HepG2 (cell line): ENCODE data around the gene SCN2A. TPM values are rescaled to one million over a fixed set of nuclear protein-coding genes. Genes with fewer than 3 reads are reported as not detected.

ENCODE experiments used
- ATAC-seq: fragments of 200-7000 bp; cut with Tn5 transposase; 3 replicates; pipeline ENCODE4 v1.9.1; 2020; ENCODE audit warnings: mild to moderate bottlenecking, moderate library complexity
- BruUV-seq: library from RNA; stranded (reverse); fragments of 400-500 nt; replicated peaks from 2 replicates; lab custom pipeline; 2021; lab: Mats Ljungman, UMichigan
- CTCF ChIA-PET: fragments of 300-600 bp; formaldehyde crosslinking; extraction: SDS; loops from one replicate; lab custom pipeline; 2021; ENCODE audit warnings: low total read pairs, inconsistent platforms, low intra/inter-chr PET ratio; lab: Yijun Ruan, JAX
- POLR2A ChIA-PET: fragments of 350-600 bp; sonication (Branson Sonifier 250); formaldehyde crosslinking; loops from one replicate; lab custom pipeline; 2020; ENCODE audit warnings: antibody characterized with exemption, inconsistent platforms; lab: Yijun Ruan, JAX
- DNase-seq: peaks from one replicate; pipeline ENCODE4 v3.0.0-alpha.2; 2015; ENCODE audit warnings: low spot score
- FAIRE-seq: peaks from 3 replicates; lab custom pipeline; 2011; peaks lifted over from hg19 to GRCh38; lab: Jason Lieb, UNC
- H2AFZ ChIP-seq: one replicate; pipeline ENCODE4 v1.6.1; 2011; ENCODE audit warnings: low read length, inconsistent platforms
- H3K27ac ChIP-seq: fragments of 300-600 bp; 3 replicates; pipeline ENCODE4 v1.8.0; 2011; ENCODE audit warnings: mixed run types, mild to moderate bottlenecking, mixed read lengths, low read length, inconsistent platforms; ENCODE audit not compliant: insufficient read depth; ENCODE audit errors: extremely low read length
- H3K27me3 ChIP-seq, 2 experiments: fragments of 200-600 bp in 1 of 2; 2 replicates in 1 of 2; 3 replicates in 1 of 2; pipeline versions ENCODE4 v1.6.0 to v1.8.0; 2011; ENCODE audit warnings: low read length in 2 of 2, mild to moderate bottlenecking in 2 of 2, moderate library complexity in 2 of 2, inconsistent platforms in 1 of 2; ENCODE audit not compliant: insufficient read depth in 2 of 2, control insufficient read depth in 1 of 2
- H3K36me3 ChIP-seq, 2 experiments: fragments of 200-600 bp in 1 of 2; replicated peaks in 1 of 2; 2 replicates in 1 of 2; 3 replicates in 1 of 2; pipeline versions ENCODE4 v1.5.1 to v1.8.0; 2011; ENCODE audit warnings: low read length in 2 of 2, inconsistent platforms in 1 of 2; ENCODE audit not compliant: insufficient read depth in 2 of 2, control insufficient read depth in 1 of 2
- H3K4me1 ChIP-seq: 2 replicates; pipeline ENCODE4 v1.5.1; 2012; ENCODE audit warnings: low read length, inconsistent platforms; ENCODE audit not compliant: insufficient read depth
- H3K4me2 ChIP-seq: 2 replicates; pipeline ENCODE4 v1.6.0; 2011; ENCODE audit warnings: low read depth, low read length, inconsistent platforms
- H3K4me3 ChIP-seq, 3 experiments: fragments of 200-600 bp in 1 of 3; sonication (generic), shearing (Covaris generic) in 1 of 3; replicated peaks in 1 of 3; 2 replicates each; pipeline ENCODE4 v1.5.1; 2011 to 2016; ENCODE audit warnings: low read length in 3 of 3, inconsistent platforms in 2 of 3, low read depth in 2 of 3, mild to moderate bottlenecking in 2 of 3, control low read depth in 1 of 3, mixed read lengths in 1 of 3; ENCODE audit not compliant: insufficient read depth in 1 of 3
- H3K79me2 ChIP-seq: one replicate; pipeline ENCODE4 v1.6.1; 2011; ENCODE audit warnings: low read length, inconsistent platforms; ENCODE audit not compliant: insufficient read depth
- H3K9ac ChIP-seq: 2 replicates; pipeline ENCODE4 v1.6.0; 2011; ENCODE audit warnings: mild to moderate bottlenecking, low read depth, low read length, inconsistent platforms; ENCODE audit not compliant: insufficient read depth
- H3K9me3 ChIP-seq: 2 replicates; pipeline ENCODE4 v1.5.1; 2012; ENCODE audit warnings: mild to moderate bottlenecking, low read length
- H4K20me1 ChIP-seq: 2 replicates; pipeline ENCODE4 v1.6.0; 2011; ENCODE audit warnings: inconsistent platforms, mild to moderate bottlenecking, low read length, moderate library complexity; ENCODE audit not compliant: insufficient read depth
- BRD4 ChIP-seq: sonication (generic); formaldehyde crosslinking; IDR thresholded peaks from 2 replicates; pipeline ENCODE4 v1.4.0; 2020; ENCODE audit warnings: missing genetic modification reagents
- CHD2 ChIP-seq: IDR thresholded peaks from 2 replicates; pipeline ENCODE4 v1.6.1; 2011; ENCODE audit warnings: low read depth, low read length, improper control_type of control experiment
- GABPB1 ChIP-seq: IDR thresholded peaks from 2 replicates; pipeline ENCODE4 v1.6.1; 2016; ENCODE audit warnings: mild to moderate bottlenecking, missing genetic modification reagents, moderate library complexity, missing compliant biosample characterization
- KMT2B ChIP-seq: IDR thresholded peaks from 2 replicates; pipeline ENCODE4 v1.6.1; 2016; ENCODE audit warnings: missing genetic modification reagents, missing compliant biosample characterization
- LCORL ChIP-seq, 2 experiments: fragments of 450-650 bp in 1 of 2; sonication (generic) in 1 of 2; formaldehyde crosslinking in 1 of 2; IDR thresholded peaks; 2 replicates each; pipeline versions ENCODE4 v1.5.0 to v1.6.1; 2017 to 2020; ENCODE audit warnings: antibody characterized with exemption in 1 of 2, missing genetic modification reagents in 1 of 2
- MAFK ChIP-seq, 2 experiments: IDR thresholded peaks in 1 of 2; conservative IDR thresholded peaks in 1 of 2; 2 replicates each; pipeline ENCODE4 v1.6.1; 2011; ENCODE audit warnings: improper control_type of control experiment in 2 of 2, low read length in 2 of 2
- PBX2 ChIP-seq: IDR thresholded peaks from 2 replicates; pipeline ENCODE4 v1.6.1; 2016; ENCODE audit warnings: control low read depth
- RORA ChIP-seq: sonication (generic); formaldehyde crosslinking; IDR thresholded peaks from 2 replicates; pipeline ENCODE4 v1.5.0; 2020; ENCODE audit warnings: mild to moderate bottlenecking, missing genetic modification reagents, moderate library complexity
- TBP ChIP-seq: sonication (generic); formaldehyde crosslinking; IDR thresholded peaks from 2 replicates; pipeline ENCODE4 v1.5.0; 2020; ENCODE audit warnings: missing genetic modification reagents
- TIGD3 ChIP-seq: sonication (generic); formaldehyde crosslinking; IDR thresholded peaks from 2 replicates; pipeline ENCODE4 v1.5.1; 2020; ENCODE audit warnings: mild to moderate bottlenecking, missing genetic modification reagents, borderline replicate concordance
- ZBTB7A ChIP-seq: sonication (generic); formaldehyde crosslinking; IDR thresholded peaks from 2 replicates; pipeline ENCODE4 v1.8.0; 2022; ENCODE audit warnings: mild to moderate bottlenecking, missing genetic modification reagents
- ZC3H13 ChIP-seq: sonication (generic); formaldehyde crosslinking; IDR thresholded peaks from 2 replicates; pipeline ENCODE4 v1.8.1; 2023; ENCODE audit warnings: mild to moderate bottlenecking, missing genetic modification reagents, moderate library complexity
- ZFP62 ChIP-seq: sonication (generic); formaldehyde crosslinking; IDR thresholded peaks from 2 replicates; pipeline ENCODE4 v1.4.0; 2020; ENCODE audit warnings: missing genetic modification reagents
- ZFYVE20 ChIP-seq: sonication (generic); formaldehyde crosslinking; IDR thresholded peaks from 2 replicates; pipeline ENCODE4 v1.8.0; 2023; ENCODE audit warnings: low read depth, mild to moderate bottlenecking, moderate library complexity, missing genetic modification reagents, borderline replicate concordance
- ZNF253 ChIP-seq: sonication (generic); formaldehyde crosslinking; IDR thresholded peaks from 2 replicates; pipeline ENCODE4 v1.8.0; 2022; ENCODE audit warnings: mild to moderate bottlenecking, missing genetic modification reagents, borderline replicate concordance
- ZNF460 ChIP-seq: sonication (generic); formaldehyde crosslinking; IDR thresholded peaks from 2 replicates; pipeline ENCODE4 v1.5.1; 2020; ENCODE audit warnings: missing genetic modification reagents, mild to moderate bottlenecking, borderline replicate concordance
- ZNF512B ChIP-seq: sonication (generic); formaldehyde crosslinking; IDR thresholded peaks from 2 replicates; pipeline ENCODE4 v1.5.1; 2020; ENCODE audit warnings: missing genetic modification reagents, mild to moderate bottlenecking, borderline replicate concordance
- ZNF75D ChIP-seq: sonication (generic); formaldehyde crosslinking; IDR thresholded peaks from 2 replicates; pipeline ENCODE4 v1.8.1; 2023; ENCODE audit warnings: missing genetic modification reagents, mild to moderate bottlenecking, borderline replicate concordance
- ZNF784 ChIP-seq: sonication (generic); formaldehyde crosslinking; IDR thresholded peaks from 2 replicates; pipeline ENCODE4 v1.5.1; 2020; ENCODE audit warnings: missing genetic modification reagents, mild to moderate bottlenecking, borderline replicate concordance
- WGBS: methylation state at CpG from one replicate; pipeline ENCODE4 v1.1.6; 2017; ENCODE audit warnings: low lambda C conversion rate; 5-methylcytosine and 5-hydroxymethylcytosine counted together
- in situ Hi-C: cut with HindIII; loops from 2 replicates; pipeline ENCODE4 v1.10.0; 2017; ENCODE audit warnings: low pct_unique_long_range_greater_than_20kb; ENCODE audit not compliant: extremely low pct_ligation_motif_present
- intact Hi-C: fragments of 100-400 bp; cut with micrococcal nuclease; formaldehyde crosslinking; loops from one replicate; pipeline ENCODE4 v1.10.0; 2022; ENCODE audit not compliant: unreplicated experiment
- polyA plus RNA-seq, 8 experiments: library from polyadenylated mRNA; depleted of rRNA in 3 of 8; stranded (reverse) in 7 of 8; unstranded in 1 of 8; fragments of >200 nt; fragmentation: Illumina TruSeq in 4 of 8; extraction: Trizol in 4 of 8; gene quantifications; 2 replicates each; pipeline versions ENCODE4 v1.2.1 to v1.2.3, GENCODE V29; 2011 to 2016; ENCODE audit warnings: low read depth in 4 of 8, missing spikeins in 1 of 8, mixed read lengths in 1 of 8; ENCODE audit not compliant: insufficient read depth in 1 of 8
- total RNA-seq, 5 experiments: library from RNA; depleted of rRNA; stranded (reverse); fragments of >200 nt; fragmentation: Illumina TruSeq; extraction: Trizol; gene quantifications; 2 replicates each; pipeline ENCODE4 v1.2.3, GENCODE V29; 2016; ENCODE audit warnings: low read depth in 1 of 5

Gene SCN2A
- total and polyA plus RNA-seq, 2 of the 13 experiments (the other 11 are each of a cell fraction or from before 2014, with no cell fraction given) = 0.20 to 0.30 TPM

GRCh38 chr2:165197346-165197745 is 41.9 kb upstream of the SCN2A start (continued):
- TF ChIP-seq RORA (CRISPR knock-in tag) = no peak
- no peak for TF ChIP-seq ZFP62 (CRISPR knock-in tag)
- no peak for TF ChIP-seq TIGD3 (CRISPR knock-in tag)

- Histone ChIP-seq H3K36me3 (no peaks in the 10 kb centered on the region), H3K79me2 (no peaks in the 10 kb centered on the region), H3K27me3 (no peaks in the 10 kb centered on the region), H3K27ac (no peak overlapping the region), H3K4me3 (no peak overlapping the region), H4K20me1 (no peaks in the 10 kb centered on the region), H3K9me3 (no peaks in the 10 kb centered on the region), H3K4me1 (no peaks in the 10 kb centered on the region), H3K4me2 (no peak overlapping the region), H2AFZ (no peak overlapping the region)
- WGBS = 16% methylated on average over 2 of the region's 2 CpGs
- in situ Hi-C loops = no loop called here
- CTCF ChIA-PET = no interaction called here
- BruUV-seq = no TSS peak
- TF ChIP-seq ZFYVE20 (CRISPR knock-in tag) (no peak), ZNF75D (CRISPR knock-in tag) (no peak), ZNF512B (CRISPR knock-in tag) (no peak), BRD4 (no peak), PBX2 (CRISPR knock-in tag) (no peak), ZNF784 (no peak), ZC3H13 (CRISPR knock-in tag) (no peak), ZNF460 (CRISPR knock-in tag) (no peak), LCORL (IDR thresholded peaks at IDR 0.05) (no peak), LCORL (CRISPR knock-in tag; IDR thresholded peaks at IDR 0.05) (no peak), TBP (CRISPR knock-in tag) (no peak), GABPB1 (CRISPR knock-in tag) (no peak), MAFK (conservative IDR thresholded peaks at IDR 0.05 in 1 of 2, IDR thresholded peaks at IDR 0.05 in 1 of 2; ENCODE audit: low read length in 2 of 2) (no peak), ZNF253 (CRISPR knock-in tag) (no peak), ZBTB7A (no peak), KMT2B (CRISPR knock-in tag) (no peak), CHD2 (no peak)
- TF ChIP-seq, all 625 proteins: peak for 0
- DNase-seq (no peak), ATAC-seq (no peak), FAIRE-seq (no peak)
- H3K9ac ChIP-seq = no peak overlapping the region
- POLR2A ChIA-PET = no interaction called here
- intact Hi-C loops = no loop called here
Observed at GRCh38 chr2:165198181-165198580, 41.0 kb upstream of the SCN2A start.
